Cerebellar nuclear complex (tissue), 1 donor: ENCODE data around the gene ADH7.
"Not testable (repeated sequence)": the region's sequence is repeated elsewhere in the genome, so short reads cannot be mapped to it uniquely, and the experiment has no call there.

Experiments
- DNase-seq, 2 experiments: peaks; one replicate each; lab custom pipeline; 2025; lab: John Stamatoyannopoulos, UW

The ADH7 gene

GRCh38 chr4:99415762-99416161, 19.4 kb downstream of the ADH7 start:
- DNase-seq, result not testable (repeated sequence)

- not testable (repeated sequence) for DNase-seq
Measured at GRCh38 chr4:99414902-99415301, 20.2 kb downstream of the ADH7 start.

GRCh38 chr4:99414401-99414800, 20.7 kb downstream of the ADH7 start:
- DNase-seq, result no peak

- DNase-seq, result no peak
Measured at GRCh38 chr4:99413140-99413539, 22.0 kb downstream of the ADH7 start.

GRCh38 chr4:99411041-99411440, 24.1 kb downstream of the ADH7 start:
- no peak for DNase-seq

GRCh38 chr4:99410075-99410474, 25.1 kb downstream of the ADH7 start:
- DNase-seq, result no peak

- DNase-seq, result no peak
Measured at GRCh38 chr4:99408346-99408745, 26.8 kb downstream of the ADH7 start.

- no peak for DNase-seq
Measured at GRCh38 chr4:99405433-99406115, 29.6 kb downstream of the ADH7 start.

GRCh38 chr4:99404595-99405287, 30.4 kb downstream of the ADH7 start:
- no peak for DNase-seq

GRCh38 chr4:99403380-99404184, 31.6 kb downstream of the ADH7 start:
- no peak for DNase-seq

- DNase-seq, result no peak
Measured at GRCh38 chr4:99402765-99403164, 32.4 kb downstream of the ADH7 start.

- DNase-seq, result no peak
Measured at GRCh38 chr4:99400831-99401230, 34.3 kb downstream of the ADH7 start.

- DNase-seq, result no peak
Measured at GRCh38 chr4:99399017-99399416, 36.1 kb downstream of the ADH7 start.

- no peak for DNase-seq
Measured at GRCh38 chr4:99395595-99396364, 39.4 kb downstream of the ADH7 start.

GRCh38 chr4:99394896-99395295, 40.2 kb downstream of the ADH7 start:
- no peak for DNase-seq

GRCh38 chr4:99390055-99390454, 45.1 kb downstream of the ADH7 start:
- no peak for DNase-seq

- no peak for DNase-seq
Measured at GRCh38 chr4:99389606-99390005, 45.5 kb downstream of the ADH7 start.

GRCh38 chr4:99383833-99384392, 51.2 kb downstream of the ADH7 start:
- DNase-seq, result no peak

- DNase-seq, result no peak
Measured at GRCh38 chr4:99383399-99383798, 51.7 kb downstream of the ADH7 start.

- DNase-seq, result no peak
Measured at GRCh38 chr4:99382745-99383360, 52.3 kb downstream of the ADH7 start.

GRCh38 chr4:99381588-99382175, 53.5 kb downstream of the ADH7 start:
- no peak for DNase-seq
